ENCODE measurements around the gene TSLP. TPM values are rescaled to one million over a fixed set of nuclear protein-coding genes. Genes with fewer than 3 reads are reported as not detected.

The TSLP gene
- total RNA-seq = under 0.01 and 0.49 TPM in 2 replicates

DNA sequence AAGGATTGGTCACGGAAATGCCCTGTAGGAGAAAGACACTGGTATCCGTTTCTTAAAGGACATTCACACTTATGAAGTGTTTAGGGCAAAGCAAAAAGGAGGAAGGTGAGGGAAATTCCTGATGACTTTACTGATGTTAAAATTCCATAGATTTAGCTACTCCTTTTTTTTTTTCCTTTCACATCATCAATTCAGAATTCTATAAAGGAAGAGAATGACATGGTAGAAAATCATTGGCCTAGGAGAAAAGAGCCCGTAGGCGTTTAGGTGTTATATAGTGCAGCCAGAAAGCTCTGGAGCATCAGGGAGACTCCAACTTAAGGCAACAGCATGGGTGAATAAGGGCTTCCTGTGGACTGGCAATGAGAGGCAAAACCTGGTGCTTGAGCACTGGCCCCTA is at the start of gene TSLP:
Gene TSLP, plus strand, starts transcription at position 301 of the 400 bp plus-strand sequence. CDS start 178 bp downstream, outside the sequence.

DNA sequence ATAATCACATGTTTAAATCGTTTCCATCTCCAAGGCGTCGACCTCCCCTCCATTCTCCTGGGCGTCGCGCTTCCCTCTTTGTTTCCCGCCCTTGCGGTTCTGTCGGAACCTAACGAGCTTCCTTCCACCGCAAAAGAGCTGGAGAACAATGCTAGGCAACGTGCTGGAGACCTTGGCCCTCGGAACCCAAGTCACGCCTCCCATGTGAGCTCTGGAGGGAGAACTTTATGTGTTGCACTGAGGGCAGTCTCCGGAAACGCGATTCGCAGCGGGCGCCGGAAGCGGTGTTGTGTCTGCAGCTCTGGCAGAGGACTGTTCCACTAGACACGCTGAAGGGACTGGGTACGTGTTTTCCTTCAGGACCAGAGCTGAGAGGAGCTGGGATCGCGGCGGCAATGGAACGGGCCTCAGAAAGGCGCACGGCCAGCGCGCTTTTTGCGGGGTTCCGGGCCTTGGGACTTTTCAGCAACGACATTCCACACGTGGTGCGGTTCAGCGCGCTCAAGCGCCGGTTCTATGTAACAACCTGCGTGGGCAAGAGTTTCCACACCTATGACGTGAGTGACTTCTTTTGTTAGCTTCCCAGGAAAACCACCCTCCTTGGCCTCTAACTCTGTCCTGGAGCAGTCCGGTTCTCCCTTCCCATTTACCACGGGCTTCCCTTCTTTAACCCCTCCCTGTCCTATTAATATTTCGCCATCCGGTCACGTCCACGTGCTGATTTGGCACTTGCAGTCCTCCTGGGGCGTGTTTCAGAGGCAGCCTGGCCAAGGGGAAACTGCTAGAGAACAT is 20.7 kb downstream of the TSLP start, which contains the start of gene WDR36:
Gene WDR36, plus strand, starts transcription at position 287 of the 792 bp plus-strand sequence. Its CDS starts 109 bp downstream, at position 396.

Other genes with a start within 250 kb of the TSLP start
- 39.0 and 51.0 TPM in 2 replicates for gene WDR36, start 20.6 kb downstream of the TSLP start, total RNA-seq
- 3.7 and 4.0 TPM in 2 replicates for gene CAMK4, start 152.7 kb downstream of the TSLP start, total RNA-seq